Panc1 (cell line): ENCODE data around the gene TM7SF2. TPM values are rescaled to one million over a fixed set of nuclear protein-coding genes. Genes with fewer than 3 reads are reported as not detected.
A peak's percentile ranks its signal among the peaks of the same experiment; 100 is the strongest.

Experiments
- ATAC-seq: fragments of 200-7000 bp; cut with Tn5 transposase; 2 replicates; pipeline ENCODE4 v1.9.1; 2020; ENCODE audit warnings: mild to moderate bottlenecking, moderate library complexity
- BruUV-seq: library from RNA; stranded (reverse); fragments of 400-500 nt; replicated peaks from 2 replicates; lab custom pipeline; 2021; lab: Mats Ljungman, UMichigan
- CTCF ChIA-PET: fragments of 300-600 bp; sonication (Branson Sonifier 250); formaldehyde crosslinking; loops from one replicate; lab custom pipeline; 2022; ENCODE audit warnings: antibody characterized with exemption; lab: Charles Lee
- POLR2A ChIA-PET: fragments of 300-600 bp; sonication (Branson Sonifier 250); formaldehyde crosslinking; loops from one replicate; lab custom pipeline; 2022; ENCODE audit warnings: antibody characterized with exemption; lab: Charles Lee
- DNase-seq: peaks from one replicate; pipeline ENCODE4 v3.0.0-alpha.2; 2010; ENCODE audit warnings: low read depth, low spot score
- H3K27ac ChIP-seq: 2 replicates; pipeline ENCODE4 v1.5.1; 2011; ENCODE audit warnings: mild to moderate bottlenecking, low read length, inconsistent platforms
- H3K27me3 ChIP-seq: fragments of 200-500 bp; sonication (Bioruptor generic); 2 replicates; pipeline ENCODE4 v1.6.0; 2014; ENCODE audit warnings: low read length, inconsistent platforms; ENCODE audit not compliant: control insufficient read depth, insufficient read depth
- H3K36me3 ChIP-seq: fragments of 200-500 bp; sonication (Bioruptor generic); 2 replicates; pipeline ENCODE4 v1.5.1; 2014; ENCODE audit warnings: inconsistent platforms, mild to moderate bottlenecking, low read length, moderate library complexity; ENCODE audit not compliant: control insufficient read depth, insufficient read depth
- H3K4me1 ChIP-seq: 2 replicates; pipeline ENCODE4 v1.5.1; 2011; ENCODE audit warnings: inconsistent platforms, mild to moderate bottlenecking, low read length, moderate library complexity; ENCODE audit not compliant: control insufficient read depth, insufficient read depth
- H3K4me3 ChIP-seq, 2 experiments: 2 replicates each; pipeline ENCODE4 v1.5.1; 2011 to 2012; ENCODE audit warnings: low read depth in 2 of 2, low read length in 2 of 2, mild to moderate bottlenecking in 2 of 2, inconsistent platforms in 1 of 2, moderate library complexity in 1 of 2
- H3K9me3 ChIP-seq: fragments of 200-500 bp; sonication (Bioruptor generic); 2 replicates; pipeline ENCODE4 v1.5.1; 2014; ENCODE audit warnings: low read depth, mild to moderate bottlenecking, inconsistent platforms, low read length, moderate library complexity; ENCODE audit not compliant: control insufficient read depth, insufficient read depth
- CTCF ChIP-seq: fragments of 450-650 bp; IDR thresholded peaks from 2 replicates; pipeline ENCODE4 v1.5.1; 2017; ENCODE audit warnings: mild to moderate bottlenecking
- POLR2AphosphoS5 ChIP-seq: IDR thresholded peaks from 2 replicates; pipeline ENCODE4 v1.6.1; 2012; ENCODE audit warnings: mild to moderate bottlenecking, low read depth, low read length, moderate library complexity
- REST ChIP-seq, 2 experiments: IDR thresholded peaks; 2 replicates each; pipeline ENCODE4 v1.6.1; 2011 to 2012; ENCODE audit warnings: low read depth in 2 of 2, control low read depth in 1 of 2, low read length in 1 of 2, mild to moderate bottlenecking in 1 of 2, moderate library complexity in 1 of 2; ENCODE audit not compliant: insufficient read depth in 1 of 2
- SIN3A ChIP-seq: IDR thresholded peaks from 2 replicates; pipeline ENCODE4 v1.6.1; 2012; ENCODE audit warnings: low read depth, mild to moderate bottlenecking, low read length, moderate library complexity, borderline replicate concordance; ENCODE audit not compliant: insufficient read depth
- TCF7L2 ChIP-seq: IDR thresholded peaks from 2 replicates; pipeline ENCODE4 v1.6.1; 2011; ENCODE audit warnings: mild to moderate bottlenecking, low read depth, low read length, inconsistent platforms
- in situ Hi-C: cut with HindIII; loops from 2 replicates; pipeline ENCODE4 v1.10.0; 2016; ENCODE audit warnings: low sequenced_read_pairs, low pct_unique_long_range_greater_than_20kb
- intact Hi-C: fragments of 100-400 bp; cut with micrococcal nuclease; formaldehyde crosslinking; loops from one replicate; pipeline ENCODE4 v1.10.0; 2022; ENCODE audit not compliant: unreplicated experiment
- total RNA-seq: library from RNA; stranded (reverse); gene quantifications from one replicate; pipeline ENCODE4 v1.2.1, GENCODE V29; 2021; ENCODE audit not compliant: unreplicated experiment

TM7SF2 gene
- total RNA-seq, 1 experiment from 2014 or later, result 85.4 TPM

GRCh38 chr11:65084598-65085375 is 26.9 kb upstream of the TM7SF2 start:
- peaks cover 8% of the 10 kb centered on the region for H3K36me3 ChIP-seq
- DNase-seq (no peak), ATAC-seq (peak; percentile 27)
- H3K9me3 ChIP-seq, result no peaks in the 10 kb centered on the region
- H3K27ac ChIP-seq, result peak overlapping the region; percentile 96
- in situ Hi-C loops, result no loop called here
- POLR2A ChIA-PET, result interaction anchor here (0.6 kb wide), 1 partner anchor 26 kb away, joined by 3 read pairs; no protein-coding TSS in a partner anchor
- intact Hi-C loops, result no loop called here
- H3K27me3 ChIP-seq, result no peaks in the 10 kb centered on the region
- BruUV-seq, result TSS peak; percentile 87
- TF ChIP-seq REST (IDR thresholded peaks at IDR 0.05; ENCODE audit: insufficient read depth in 1 of 2, low read depth in 2 of 2, low read length in 1 of 2) (no peak), POLR2AphosphoS5 (no peak), TCF7L2 (no peak), CTCF (no peak), SIN3A (no peak)
- CTCF ChIA-PET, result interaction anchor here (0.9 kb wide), 1 partner anchor 27 kb away, joined by 5 read pairs; the partner anchor contains the start of gene TM7SF2
- H3K4me1 ChIP-seq, result peaks cover 15% of the 10 kb centered on the region
- peak overlapping the region; percentile 81 to 99 for H3K4me3 ChIP-seq

- TF ChIP-seq REST (IDR thresholded peaks at IDR 0.05; ENCODE audit: insufficient read depth in 1 of 2, low read depth in 2 of 2, low read length in 1 of 2), result no peak
- TF ChIP-seq POLR2AphosphoS5, result no peak
- no peak for TF ChIP-seq SIN3A
- TF ChIP-seq TCF7L2, result no peak
- no peak for TF ChIP-seq CTCF
- peaks cover 15% of the 10 kb centered on the region for H3K4me1 ChIP-seq
- no peaks in the 10 kb centered on the region for H3K27me3 ChIP-seq
- ATAC-seq (no peak), DNase-seq (no peak)
- ChIA-PET CTCF (interaction anchor here (0.9 kb wide), 1 partner anchor 26 kb away, joined by 5 read pairs; the partner anchor contains the start of gene TM7SF2), POLR2A (interaction anchor here (0.6 kb wide), 1 partner anchor 26 kb away, joined by 3 read pairs; no protein-coding TSS in a partner anchor)
- intact Hi-C loops, result no loop called here
- in situ Hi-C loops, result no loop called here
- no peak overlapping the region for H3K27ac ChIP-seq
- BruUV-seq, result no TSS peak
- peak overlapping the region in 1 of 2 experiments; percentile 99; a peak in 2 of 4 replicates for H3K4me3 ChIP-seq
- no peaks in the 10 kb centered on the region for H3K9me3 ChIP-seq
- peaks cover 7% of the 10 kb centered on the region for H3K36me3 ChIP-seq
Observed at GRCh38 chr11:65085446-65085845, 26.2 kb upstream of the TM7SF2 start.
